H1 (cell line): ENCODE data around the gene ARPC4.

Experiments used
- BRCA1 ChIP-seq: IDR thresholded peaks from 2 replicates; pipeline ENCODE4 v1.6.1; 2012; ENCODE audit warnings: low read depth, low read length, improper control_type of control experiment
- CBX5 ChIP-seq: fragments of 300-800, 300-1000 bp; sonication (generic); IDR thresholded peaks from 2 replicates; pipeline ENCODE4 v1.7.1; 2016; ENCODE audit warnings: antibody characterized with exemption, low read length, low read depth
- CEBPB ChIP-seq: IDR thresholded peaks from 2 replicates; pipeline ENCODE4 v1.6.1; 2012; ENCODE audit warnings: low read depth, low read length
- EZH2 ChIP-seq: fragments of 200-600 bp; sonication (generic); IDR thresholded peaks from 2 replicates; pipeline ENCODE4 v1.7.1; 2012; ENCODE audit warnings: low read depth, mild to moderate bottlenecking, moderate library complexity, low read length, inconsistent platforms; ENCODE audit not compliant: severe bottlenecking
- NRF1 ChIP-seq: IDR thresholded peaks from 2 replicates; pipeline ENCODE4 v1.6.1; 2011; ENCODE audit warnings: mild to moderate bottlenecking, low read depth, low read length, improper control_type of control experiment
- POLR2A ChIP-seq, 2 experiments: IDR thresholded peaks; 1 replicate in 1 of 2; 2 replicates in 1 of 2; pipeline ENCODE4 v1.6.1; 2011; ENCODE audit warnings: low read depth in 2 of 2, low read length in 2 of 2, mild to moderate bottlenecking in 2 of 2; ENCODE audit errors: control extremely low read depth in 1 of 2
- ZNF274 ChIP-seq: IDR thresholded peaks from 2 replicates; pipeline ENCODE4 v1.7.0; 2012; ENCODE audit warnings: low read length, borderline replicate concordance; ENCODE audit errors: extremely low read depth
- TF ChIP-seq, protein P1 (sequence below), 3 experiments: IDR thresholded peaks; 1 replicate in 2 of 3; 2 replicates in 1 of 3; pipeline versions ENCODE4 v1.5.1 to v1.6.1; 2011; ENCODE audit warnings: low read length in 3 of 3, mild to moderate bottlenecking in 3 of 3, inconsistent platforms in 2 of 3, low read depth in 1 of 3, moderate library complexity in 1 of 3; ENCODE audit not compliant: insufficient read depth in 1 of 3; ENCODE audit errors: control extremely low read depth in 1 of 3

GRCh38 chr3:9806688-9807589 lies 14.1 kb downstream of the ARPC4 start:
- TF ChIP-seq ZNF274 (no peak), NRF1 (no peak), CBX5 (no peak), POLR2A (IDR thresholded peaks at IDR 0.05; ENCODE audit: control extremely low read depth in 1 of 2, low read depth in 2 of 2, low read length in 2 of 2) (no peak), EZH2 (no peak), CEBPB (no peak), BRCA1 (no peak)
- TF ChIP-seq, protein P1, sequence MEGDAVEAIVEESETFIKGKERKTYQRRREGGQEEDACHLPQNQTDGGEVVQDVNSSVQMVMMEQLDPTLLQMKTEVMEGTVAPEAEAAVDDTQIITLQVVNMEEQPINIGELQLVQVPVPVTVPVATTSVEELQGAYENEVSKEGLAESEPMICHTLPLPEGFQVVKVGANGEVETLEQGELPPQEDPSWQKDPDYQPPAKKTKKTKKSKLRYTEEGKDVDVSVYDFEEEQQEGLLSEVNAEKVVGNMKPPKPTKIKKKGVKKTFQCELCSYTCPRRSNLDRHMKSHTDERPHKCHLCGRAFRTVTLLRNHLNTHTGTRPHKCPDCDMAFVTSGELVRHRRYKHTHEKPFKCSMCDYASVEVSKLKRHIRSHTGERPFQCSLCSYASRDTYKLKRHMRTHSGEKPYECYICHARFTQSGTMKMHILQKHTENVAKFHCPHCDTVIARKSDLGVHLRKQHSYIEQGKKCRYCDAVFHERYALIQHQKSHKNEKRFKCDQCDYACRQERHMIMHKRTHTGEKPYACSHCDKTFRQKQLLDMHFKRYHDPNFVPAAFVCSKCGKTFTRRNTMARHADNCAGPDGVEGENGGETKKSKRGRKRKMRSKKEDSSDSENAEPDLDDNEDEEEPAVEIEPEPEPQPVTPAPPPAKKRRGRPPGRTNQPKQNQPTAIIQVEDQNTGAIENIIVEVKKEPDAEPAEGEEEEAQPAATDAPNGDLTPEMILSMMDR (IDR thresholded peaks at IDR 0.05; ENCODE audit: control extremely low read depth in 1 of 3, insufficient read depth in 1 of 3, low read depth in 1 of 3, low read length in 3 of 3), result no peak
